VCaP (cell line): Measurements from ENCODE around the gene KCNQ5.

Source experiments
- H3K27ac ChIP-seq: fragments of 450-650 bp; 2 replicates; pipeline ENCODE4 v1.5.1; 2017
- TF ChIP-seq, protein P1 (sequence below): fragments of 450-650 bp; conservative IDR thresholded peaks from 2 replicates; pipeline ENCODE4 v1.5.1; 2017; ENCODE audit warnings: mild to moderate bottlenecking, moderate library complexity

KCNQ5 gene

DNA sequence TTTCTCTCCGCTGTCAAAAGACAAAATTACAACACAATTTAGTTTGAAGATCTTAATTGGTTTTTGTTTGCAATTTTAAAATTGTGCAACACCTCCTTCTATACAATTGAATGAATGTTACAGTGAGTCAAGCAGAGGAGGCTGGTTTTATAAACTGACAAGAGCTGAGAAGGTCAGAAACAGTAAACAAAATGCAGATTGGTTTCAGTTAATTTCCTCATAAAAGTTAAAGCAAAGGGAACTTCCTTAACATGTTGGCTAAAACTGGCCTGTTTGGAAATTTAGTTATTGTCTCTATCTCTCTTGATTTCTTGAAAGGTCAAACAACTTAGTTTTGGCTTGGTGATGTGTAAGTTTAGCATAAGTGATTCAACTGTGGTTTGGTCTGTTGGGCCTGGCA, 581.2 kb downstream of the KCNQ5 start:
- H3K27ac ChIP-seq = no peak overlapping the region
- TF ChIP-seq, protein P1, sequence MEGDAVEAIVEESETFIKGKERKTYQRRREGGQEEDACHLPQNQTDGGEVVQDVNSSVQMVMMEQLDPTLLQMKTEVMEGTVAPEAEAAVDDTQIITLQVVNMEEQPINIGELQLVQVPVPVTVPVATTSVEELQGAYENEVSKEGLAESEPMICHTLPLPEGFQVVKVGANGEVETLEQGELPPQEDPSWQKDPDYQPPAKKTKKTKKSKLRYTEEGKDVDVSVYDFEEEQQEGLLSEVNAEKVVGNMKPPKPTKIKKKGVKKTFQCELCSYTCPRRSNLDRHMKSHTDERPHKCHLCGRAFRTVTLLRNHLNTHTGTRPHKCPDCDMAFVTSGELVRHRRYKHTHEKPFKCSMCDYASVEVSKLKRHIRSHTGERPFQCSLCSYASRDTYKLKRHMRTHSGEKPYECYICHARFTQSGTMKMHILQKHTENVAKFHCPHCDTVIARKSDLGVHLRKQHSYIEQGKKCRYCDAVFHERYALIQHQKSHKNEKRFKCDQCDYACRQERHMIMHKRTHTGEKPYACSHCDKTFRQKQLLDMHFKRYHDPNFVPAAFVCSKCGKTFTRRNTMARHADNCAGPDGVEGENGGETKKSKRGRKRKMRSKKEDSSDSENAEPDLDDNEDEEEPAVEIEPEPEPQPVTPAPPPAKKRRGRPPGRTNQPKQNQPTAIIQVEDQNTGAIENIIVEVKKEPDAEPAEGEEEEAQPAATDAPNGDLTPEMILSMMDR = no peak

- no peak overlapping the region for H3K27ac ChIP-seq
- TF ChIP-seq, protein P1 = no peak
Measured at GRCh38 chr6:73204252-73204651, 582.4 kb downstream of the KCNQ5 start.

GRCh38 chr6:73207221-73207837, 585.5 kb downstream of the KCNQ5 start:
- TF ChIP-seq, protein P1 = no peak
- H3K27ac ChIP-seq = no peak overlapping the region

- TF ChIP-seq, protein P1 = no peak
- H3K27ac ChIP-seq = no peak overlapping the region
Measured at GRCh38 chr6:73209117-73209516, 587.3 kb downstream of the KCNQ5 start.

- no peak overlapping the region for H3K27ac ChIP-seq
- TF ChIP-seq, protein P1 = no peak
Measured at GRCh38 chr6:73216859-73217258, 595.0 kb downstream of the KCNQ5 start.

- H3K27ac ChIP-seq = no peak within 1 kb of the TSS
- TF ChIP-seq, protein P1 = no peak
Measured at GRCh38 chr6:73225396-73225795, 603.5 kb downstream of the KCNQ5 start, which contains the start of gene KHDC1L. Gene KHDC1L (minus strand): TSS chr6:73225496. CDS start chr6:73225408, 88 bp downstream.

- TF ChIP-seq, protein P1 = no peak
- H3K27ac ChIP-seq = no peak overlapping the region
Measured at GRCh38 chr6:73227606-73228255, 605.9 kb downstream of the KCNQ5 start.
